Testis (tissue), 2 donors: ENCODE results near the gene MAN1A1.

ENCODE experiments used
- POLR2A ChIP-seq: fragments of 450-650 bp; IDR thresholded peaks from one replicate; pipeline ENCODE4 v1.6.1; 2017; ENCODE audit warnings: antibody characterized with exemption, mild to moderate bottlenecking, moderate library complexity
- TF ChIP-seq, protein P1 (sequence below), 3 experiments: fragments of 450-650 bp in 2 of 3; fragments of 200-600 bp in 1 of 3; sonication (generic) in 1 of 3; IDR thresholded peaks; one replicate each; pipeline ENCODE4 v1.5.1; 2016 to 2019; ENCODE audit warnings: antibody characterized with exemption in 3 of 3, mild to moderate bottlenecking in 2 of 3, moderate library complexity in 1 of 3

DNA sequence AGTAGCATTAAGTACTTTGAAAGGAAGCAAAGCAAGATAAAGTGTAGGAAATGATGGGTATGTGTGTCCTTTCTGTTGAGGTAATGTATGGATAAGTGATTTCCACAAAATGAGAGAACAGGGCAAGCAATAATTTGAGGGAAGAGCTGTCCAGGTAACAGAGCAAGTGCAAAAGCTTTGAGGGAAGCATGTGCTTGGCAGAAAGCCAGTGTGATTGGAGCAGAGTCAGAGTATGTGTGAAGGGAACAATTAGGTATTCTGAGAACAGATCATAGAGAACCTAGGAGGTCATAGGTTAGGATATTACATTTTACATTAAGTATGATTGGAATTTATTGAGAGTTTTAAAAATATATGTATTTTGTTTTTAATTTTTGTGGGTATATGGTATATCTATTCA is 30.2 kb upstream of the MAN1A1 start:
- TF ChIP-seq, protein P1, sequence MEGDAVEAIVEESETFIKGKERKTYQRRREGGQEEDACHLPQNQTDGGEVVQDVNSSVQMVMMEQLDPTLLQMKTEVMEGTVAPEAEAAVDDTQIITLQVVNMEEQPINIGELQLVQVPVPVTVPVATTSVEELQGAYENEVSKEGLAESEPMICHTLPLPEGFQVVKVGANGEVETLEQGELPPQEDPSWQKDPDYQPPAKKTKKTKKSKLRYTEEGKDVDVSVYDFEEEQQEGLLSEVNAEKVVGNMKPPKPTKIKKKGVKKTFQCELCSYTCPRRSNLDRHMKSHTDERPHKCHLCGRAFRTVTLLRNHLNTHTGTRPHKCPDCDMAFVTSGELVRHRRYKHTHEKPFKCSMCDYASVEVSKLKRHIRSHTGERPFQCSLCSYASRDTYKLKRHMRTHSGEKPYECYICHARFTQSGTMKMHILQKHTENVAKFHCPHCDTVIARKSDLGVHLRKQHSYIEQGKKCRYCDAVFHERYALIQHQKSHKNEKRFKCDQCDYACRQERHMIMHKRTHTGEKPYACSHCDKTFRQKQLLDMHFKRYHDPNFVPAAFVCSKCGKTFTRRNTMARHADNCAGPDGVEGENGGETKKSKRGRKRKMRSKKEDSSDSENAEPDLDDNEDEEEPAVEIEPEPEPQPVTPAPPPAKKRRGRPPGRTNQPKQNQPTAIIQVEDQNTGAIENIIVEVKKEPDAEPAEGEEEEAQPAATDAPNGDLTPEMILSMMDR (IDR thresholded peaks at IDR 0.05): no peak
- TF ChIP-seq POLR2A: no peak
